Activated CD4-positive, alpha-beta T cell treated with anti-CD3 and anti-CD28 coated beads, Interleukin-2, amount 10 ng/mL, durations not matched to agents 24 days and 14 days (primary cell): Measurements from ENCODE around the gene SYT4. TPM values are rescaled to one million over a fixed set of nuclear protein-coding genes. Genes with fewer than 3 reads are reported as not detected.

Source experiments
- DNase-seq: peaks from one replicate; pipeline ENCODE4 v3.0.0; 2022
- H3K27ac Mint-ChIP-seq: one replicate; pipeline ENCODE4 v1.8.0; 2022; ENCODE audit warnings: mild to moderate bottlenecking, mixed read lengths
- H3K27me3 Mint-ChIP-seq: one replicate; pipeline ENCODE4 v1.8.0; 2022; ENCODE audit warnings: mixed read lengths
- H3K36me3 Mint-ChIP-seq: one replicate; pipeline ENCODE4 v1.8.0; 2022; ENCODE audit warnings: low read depth, mild to moderate bottlenecking, mixed read lengths
- H3K4me1 Mint-ChIP-seq: one replicate; pipeline ENCODE4 v1.8.0; 2021; ENCODE audit warnings: mixed read lengths
- H3K4me3 Mint-ChIP-seq: one replicate; pipeline ENCODE4 v1.8.0; 2022; ENCODE audit warnings: mild to moderate bottlenecking, moderate library complexity, mixed read lengths
- H3K9me3 Mint-ChIP-seq: one replicate; pipeline ENCODE4 v1.8.0; 2021; ENCODE audit warnings: mixed read lengths
- intact Hi-C: fragments of 100-400 bp; cut with micrococcal nuclease; formaldehyde crosslinking; loops from one replicate; pipeline ENCODE4 v1.15.1; 2023
- total RNA-seq: library from RNA; stranded (reverse); gene quantifications from 2 replicates; pipeline ENCODE4 v1.2.3, GENCODE V29; 2022

SYT4 gene
- total RNA-seq, 1 donor from 2014 or later = not detected

DNA sequence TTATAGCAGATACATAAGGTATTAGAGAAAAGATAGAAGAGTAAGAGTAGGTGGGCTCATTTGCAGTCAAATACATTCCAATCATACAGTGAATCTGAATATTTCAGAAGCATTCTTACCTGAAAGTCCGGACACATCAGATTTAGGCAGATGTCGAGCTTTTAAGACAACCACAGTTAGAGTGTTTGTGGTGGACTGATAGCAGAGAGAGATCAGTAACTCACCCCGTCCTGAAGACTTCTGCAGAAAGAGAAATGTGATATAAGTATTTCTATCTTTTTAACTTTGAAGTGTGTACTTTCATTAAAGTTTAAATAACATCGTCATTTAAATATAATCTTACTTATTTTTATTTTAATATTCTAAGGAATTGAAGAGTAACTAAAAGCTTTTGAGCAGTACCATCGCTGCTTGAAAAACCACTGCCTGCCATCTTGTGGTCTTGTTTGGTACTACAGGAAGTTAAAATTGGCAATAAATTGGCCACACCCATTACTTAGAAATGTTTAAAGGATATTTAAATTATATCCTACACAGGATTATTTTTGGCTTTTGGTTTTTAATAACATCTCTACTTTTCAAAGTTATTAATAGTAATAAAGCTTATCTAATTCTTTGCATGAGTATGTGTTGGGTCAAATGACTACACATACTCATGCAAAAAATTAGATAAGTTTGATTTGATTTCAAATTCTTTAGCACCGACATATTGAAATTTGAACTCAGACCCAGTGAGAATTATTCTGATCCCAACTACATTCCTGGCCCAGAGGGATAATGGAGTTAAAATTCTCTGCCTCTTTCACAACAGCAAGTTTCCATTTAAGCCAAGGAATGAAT is 5.5 kb downstream of the SYT4 start:
- H3K27ac Mint-ChIP-seq = no peak overlapping the region
- no peaks in the 10 kb centered on the region for H3K4me1 Mint-ChIP-seq
- no peaks in the 10 kb centered on the region for H3K36me3 Mint-ChIP-seq
- no peaks in the 10 kb centered on the region for H3K9me3 Mint-ChIP-seq
- H3K4me3 Mint-ChIP-seq = no peak overlapping the region
- intact Hi-C loops = loop anchor here (1.0 to 10.0 kb wide), 2 partner anchors 677 to 1158 kb away; no protein-coding TSS in a partner anchor
- peaks cover 2% of the 10 kb centered on the region for H3K27me3 Mint-ChIP-seq
- DNase-seq = peak; percentile 77

DNA sequence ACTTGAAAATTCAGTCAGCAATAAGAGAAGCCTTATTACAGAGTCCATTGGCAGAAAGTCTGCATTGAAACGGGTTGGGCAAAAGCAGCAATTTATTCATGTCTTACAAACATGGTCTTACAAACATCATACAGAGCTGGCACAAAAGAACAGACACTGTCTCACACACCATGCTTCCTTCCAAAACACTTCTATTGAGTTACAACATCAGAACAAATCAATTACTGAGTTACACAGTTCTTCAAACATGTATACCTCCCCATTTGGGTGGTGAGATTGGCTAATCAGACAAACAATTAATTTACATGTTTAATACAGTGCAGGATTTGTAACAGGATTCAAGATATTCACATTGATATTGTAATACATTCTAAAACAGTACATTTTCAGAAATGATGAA is 9.5 kb downstream of the SYT4 start:
- Mint-ChIP-seq H3K9me3 (peaks cover 5% of the 10 kb centered on the region), H3K36me3 (no peaks in the 10 kb centered on the region), H3K4me1 (no peaks in the 10 kb centered on the region), H3K27me3 (no peaks in the 10 kb centered on the region), H3K4me3 (no peak overlapping the region), H3K27ac (no peak overlapping the region)
- DNase-seq = no peak
- intact Hi-C loops = no loop called here

DNA sequence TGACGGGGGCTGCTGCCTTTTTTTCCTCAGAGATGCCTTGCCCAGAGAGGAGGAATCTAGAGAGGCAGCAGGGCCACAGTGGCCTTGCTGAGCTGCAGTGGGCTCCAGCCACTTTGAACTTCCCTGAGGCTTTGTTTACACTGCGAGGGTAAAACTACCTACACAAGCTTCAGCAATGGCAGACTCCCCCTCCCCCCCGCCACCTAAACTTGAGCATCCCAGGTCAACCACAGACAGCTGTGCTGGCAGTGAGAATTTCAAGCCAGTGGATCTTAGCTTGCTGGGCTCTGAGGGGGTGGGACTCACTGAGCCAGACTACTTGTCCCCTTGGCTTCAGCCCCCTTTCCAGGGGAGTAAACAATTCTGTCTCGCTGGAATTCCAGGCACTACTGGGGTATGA is 11.8 kb downstream of the SYT4 start:
- no peak for DNase-seq
- intact Hi-C loops = no loop called here

DNA sequence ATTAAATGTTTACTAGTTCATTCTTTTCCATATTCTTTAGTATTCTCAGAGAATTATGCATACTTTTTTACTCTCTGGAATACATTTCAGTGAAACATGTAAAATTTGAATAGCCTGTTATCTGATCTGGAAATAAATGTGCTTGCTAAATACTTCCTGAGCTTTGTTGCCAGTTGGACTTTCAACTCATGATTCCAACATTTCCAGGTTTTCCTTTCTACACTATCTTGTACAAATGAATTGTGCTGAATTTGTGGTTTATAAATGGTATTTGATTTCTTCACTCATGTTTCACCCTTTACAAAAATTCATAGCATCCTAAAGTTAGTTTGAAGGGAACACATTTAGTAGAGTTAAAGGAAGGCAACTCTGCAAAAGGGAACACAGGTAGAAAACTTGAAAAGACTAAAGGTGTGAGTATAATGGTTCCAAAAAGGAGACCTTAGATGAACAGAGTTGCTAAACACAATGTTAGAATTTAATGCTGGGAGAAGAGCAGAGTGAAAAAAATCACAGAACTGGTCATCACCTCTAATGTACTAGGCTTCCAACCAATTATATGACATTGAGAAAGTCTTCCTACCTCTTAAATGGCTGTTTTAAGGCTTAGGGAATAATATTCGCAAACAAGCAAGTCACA is 28.6 kb downstream of the SYT4 start:
- DNase-seq = no peak
- H3K4me1 Mint-ChIP-seq = no peaks in the 10 kb centered on the region
- no peaks in the 10 kb centered on the region for H3K27me3 Mint-ChIP-seq
- intact Hi-C loops = no loop called here
- H3K9me3 Mint-ChIP-seq = no peaks in the 10 kb centered on the region
- H3K36me3 Mint-ChIP-seq = no peaks in the 10 kb centered on the region
- H3K4me3 Mint-ChIP-seq = no peak overlapping the region
- no peak overlapping the region for H3K27ac Mint-ChIP-seq

More for the DNA sequence above, 11.8 kb downstream of the SYT4 start:
- no peak overlapping the region for H3K27ac Mint-ChIP-seq
- no peaks in the 10 kb centered on the region for H3K4me1 Mint-ChIP-seq
- no peaks in the 10 kb centered on the region for H3K27me3 Mint-ChIP-seq
- H3K4me3 Mint-ChIP-seq = no peak overlapping the region
- no peaks in the 10 kb centered on the region for H3K36me3 Mint-ChIP-seq
- H3K9me3 Mint-ChIP-seq = peaks cover 11% of the 10 kb centered on the region

DNA sequence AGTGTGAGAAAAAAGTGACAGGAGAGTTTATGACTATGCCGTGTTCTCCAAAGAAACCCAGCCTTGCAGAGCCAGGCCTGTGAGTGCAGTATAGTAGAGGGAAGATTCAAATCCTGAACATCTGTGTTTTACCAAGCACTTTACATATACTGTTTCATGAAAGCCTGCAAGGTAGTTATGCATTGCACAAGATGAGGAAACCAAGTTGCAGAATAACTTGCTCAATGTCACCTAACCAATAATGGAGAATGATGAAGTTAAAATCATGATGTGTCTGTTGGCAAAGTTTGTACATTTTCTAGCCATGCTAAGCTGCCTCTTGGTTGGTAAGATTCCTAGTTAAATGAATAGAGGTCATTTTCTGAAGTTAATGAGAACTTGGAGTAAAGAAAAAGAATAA is 29.3 kb downstream of the SYT4 start:
- no peak overlapping the region for H3K27ac Mint-ChIP-seq
- H3K27me3 Mint-ChIP-seq = no peaks in the 10 kb centered on the region
- intact Hi-C loops = no loop called here
- no peak for DNase-seq
- H3K36me3 Mint-ChIP-seq = no peaks in the 10 kb centered on the region
- H3K4me3 Mint-ChIP-seq = no peak overlapping the region
- H3K9me3 Mint-ChIP-seq = no peaks in the 10 kb centered on the region
- H3K4me1 Mint-ChIP-seq = no peaks in the 10 kb centered on the region

DNA sequence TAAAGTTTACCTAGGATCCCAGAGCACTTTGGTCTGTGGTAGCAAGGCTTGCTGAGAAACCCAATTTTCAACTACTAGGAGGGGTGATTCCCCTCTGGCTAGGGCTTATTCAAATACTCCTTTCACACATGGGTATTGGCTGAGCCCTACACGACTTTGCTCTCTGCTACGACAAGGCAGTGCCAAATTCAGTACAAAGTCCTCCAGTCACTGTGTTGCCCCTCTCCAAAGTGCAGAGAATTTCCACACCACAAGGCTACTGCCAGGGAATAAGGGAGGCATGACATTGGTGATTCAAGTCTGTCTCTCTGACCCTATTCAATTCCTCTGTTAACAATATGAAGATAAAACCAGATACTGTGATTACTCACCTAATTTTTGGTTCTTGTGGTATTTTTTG is 38.9 kb downstream of the SYT4 start:
- Mint-ChIP-seq H3K27me3 (no peaks in the 10 kb centered on the region), H3K9me3 (peaks cover 3% of the 10 kb centered on the region), H3K4me1 (no peaks in the 10 kb centered on the region), H3K27ac (no peak overlapping the region), H3K4me3 (no peak overlapping the region), H3K36me3 (no peaks in the 10 kb centered on the region)
- DNase-seq = no peak
- intact Hi-C loops = no loop called here

DNA sequence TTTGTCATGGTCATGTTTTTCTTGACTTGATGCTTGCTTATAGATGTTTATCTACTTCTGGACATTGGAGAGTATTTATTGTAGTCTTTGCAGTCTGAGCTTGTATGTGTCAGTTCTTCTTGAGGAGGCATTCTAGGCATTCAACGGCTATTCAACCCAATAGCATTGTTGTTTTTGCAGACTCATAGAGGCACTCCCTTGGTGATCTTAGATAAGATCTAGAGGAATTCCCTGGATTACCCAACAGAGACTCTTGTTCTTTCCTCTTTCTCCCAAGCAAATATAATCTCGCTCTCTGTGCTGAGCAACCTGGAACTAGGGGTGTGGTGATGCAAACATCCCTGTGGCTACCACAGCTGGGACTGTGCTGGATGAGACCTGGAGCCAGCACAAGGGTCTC is 40.4 kb downstream of the SYT4 start:
- H3K9me3 Mint-ChIP-seq = peaks cover 3% of the 10 kb centered on the region
- no peaks in the 10 kb centered on the region for H3K4me1 Mint-ChIP-seq
- DNase-seq = no peak
- no peak overlapping the region for H3K27ac Mint-ChIP-seq
- no peaks in the 10 kb centered on the region for H3K36me3 Mint-ChIP-seq
- no peaks in the 10 kb centered on the region for H3K27me3 Mint-ChIP-seq
- H3K4me3 Mint-ChIP-seq = no peak overlapping the region
- intact Hi-C loops = no loop called here

DNA sequence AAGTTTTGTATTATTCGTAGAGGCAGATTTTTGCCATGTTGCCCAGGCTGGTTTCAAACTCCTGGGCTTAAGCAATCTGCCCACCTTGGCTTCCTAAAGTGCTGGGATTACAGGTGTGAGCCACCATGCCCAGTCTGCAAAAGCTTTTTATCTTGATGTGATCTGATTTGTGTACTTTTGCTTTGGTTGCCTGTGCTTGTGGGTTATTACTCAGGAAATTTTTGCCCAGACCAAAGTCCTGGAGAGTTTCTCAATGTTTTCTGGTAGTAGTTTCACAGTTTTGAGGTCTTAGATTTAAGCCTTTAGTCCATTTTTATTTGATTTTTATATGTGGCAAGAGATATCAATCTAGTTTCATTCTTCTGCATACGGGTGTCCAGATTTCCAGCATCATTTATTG is 42.4 kb downstream of the SYT4 start:
- H3K27me3 Mint-ChIP-seq = no peaks in the 10 kb centered on the region
- intact Hi-C loops = no loop called here

DNA sequence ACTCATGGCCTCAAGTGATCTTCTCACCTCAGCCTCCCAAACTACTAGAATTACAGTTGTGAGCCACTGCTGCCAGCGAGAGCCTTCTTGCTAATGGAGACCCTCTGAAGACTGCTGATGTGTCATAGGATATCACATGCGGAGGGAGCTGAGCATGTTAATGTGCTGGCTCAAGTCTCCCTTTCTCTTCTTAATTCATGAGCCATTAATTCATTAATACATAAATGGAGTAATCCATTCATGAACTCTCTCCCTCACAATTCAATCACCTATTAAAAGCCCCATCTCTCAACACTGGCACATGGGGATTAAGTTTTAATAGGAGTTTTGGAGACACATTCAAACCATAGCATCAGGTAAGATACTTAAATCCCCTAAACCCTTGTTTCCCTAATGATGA is 54.8 kb downstream of the SYT4 start:
- no peaks in the 10 kb centered on the region for H3K4me1 Mint-ChIP-seq
- no peak for DNase-seq
- no peaks in the 10 kb centered on the region for H3K9me3 Mint-ChIP-seq
- H3K27me3 Mint-ChIP-seq = no peaks in the 10 kb centered on the region
- no peak overlapping the region for H3K4me3 Mint-ChIP-seq
- no peak overlapping the region for H3K27ac Mint-ChIP-seq
- H3K36me3 Mint-ChIP-seq = no peaks in the 10 kb centered on the region
- intact Hi-C loops = no loop called here

More for the DNA sequence above, 42.4 kb downstream of the SYT4 start:
- Mint-ChIP-seq H3K9me3 (peaks cover 3% of the 10 kb centered on the region), H3K27ac (no peak overlapping the region), H3K4me3 (no peak overlapping the region), H3K36me3 (no peaks in the 10 kb centered on the region), H3K4me1 (no peaks in the 10 kb centered on the region)
- DNase-seq = no peak

DNA sequence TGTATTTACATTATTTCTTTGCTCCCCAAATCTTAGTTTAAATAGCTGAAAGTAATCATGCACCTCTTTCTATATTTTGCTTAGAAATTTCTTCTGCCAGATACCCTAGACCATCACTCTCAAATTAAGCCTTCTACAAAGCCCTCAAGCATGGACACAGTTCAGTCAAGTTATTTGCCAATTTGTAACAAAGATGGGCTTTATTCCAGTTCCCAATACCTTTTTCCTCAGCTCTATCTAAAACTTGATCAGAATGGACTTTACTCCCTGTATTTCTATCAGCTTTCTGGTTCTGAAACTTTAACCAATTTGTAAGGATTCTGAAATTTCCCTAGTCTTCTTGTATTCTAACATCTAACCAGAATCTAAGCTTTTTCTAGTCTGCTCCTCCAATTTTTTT is 56.6 kb downstream of the SYT4 start:
- DNase-seq = no peak
- H3K4me1 Mint-ChIP-seq = no peaks in the 10 kb centered on the region
- intact Hi-C loops = no loop called here
- no peaks in the 10 kb centered on the region for H3K27me3 Mint-ChIP-seq
- H3K4me3 Mint-ChIP-seq = no peak overlapping the region
- no peaks in the 10 kb centered on the region for H3K9me3 Mint-ChIP-seq
- H3K36me3 Mint-ChIP-seq = no peaks in the 10 kb centered on the region
- H3K27ac Mint-ChIP-seq = no peak overlapping the region

Other genes with a start within 250 kb of the SYT4 start
- not detected in 2 replicates for gene RIT2, start 161.8 kb downstream of the SYT4 start, total RNA-seq